GM21737 (cell line): ENCODE results near the gene OLFML2A.
A peak's percentile ranks its signal among the peaks of the same experiment; 100 is the strongest.
"Not testable (repeated sequence)": the region's sequence is repeated elsewhere in the genome, so short reads cannot be mapped to it uniquely, and the experiment has no call there.

Experiments
- ATAC-seq: cut with Tn5 transposase; IDR thresholded peaks from one replicate; pipeline ENCODE4 v1.9.1; 2021; ENCODE audit warnings: mild to moderate bottlenecking, moderate library complexity; ENCODE audit not compliant: unreplicated experiment

OLFML2A gene

DNA sequence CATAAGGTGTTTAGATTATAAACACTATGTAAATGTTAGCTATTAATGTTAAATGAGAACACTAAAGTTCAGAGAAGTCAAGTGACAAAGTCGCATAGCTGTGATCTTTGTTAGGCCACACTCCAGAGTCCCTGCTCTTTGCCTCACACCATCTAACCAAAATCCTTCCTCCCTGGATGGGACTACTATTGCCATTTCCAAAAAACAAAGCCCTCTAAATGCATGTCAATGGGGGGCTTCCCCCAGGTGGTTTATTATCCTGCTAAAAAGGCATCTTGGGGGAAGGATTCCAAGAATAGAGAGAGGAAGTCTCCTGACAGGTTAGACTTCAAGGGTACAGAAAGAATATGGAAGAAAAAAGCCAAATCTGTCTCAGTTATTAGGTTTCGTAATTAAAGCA is 16.2 kb upstream of the OLFML2A start:
- no peak for ATAC-seq

DNA sequence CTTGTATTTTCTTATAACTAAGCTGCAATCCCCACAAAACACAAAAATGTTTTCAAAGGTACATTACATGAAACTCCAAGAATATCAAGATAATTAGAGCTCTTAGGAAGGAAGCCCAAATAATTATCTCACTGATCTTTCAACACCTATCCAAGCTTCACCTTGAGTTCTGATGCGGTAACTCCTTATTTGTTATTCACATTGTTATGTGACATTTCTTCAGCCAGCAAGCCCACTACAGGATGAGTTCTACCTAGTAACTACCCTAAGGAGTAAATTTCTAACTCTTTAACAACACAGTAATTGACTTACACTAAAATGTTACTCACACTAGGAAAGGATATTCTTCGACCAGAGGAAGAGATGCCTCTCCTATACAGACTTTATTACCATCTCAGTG is 15.7 kb upstream of the OLFML2A start:
- ATAC-seq = no peak

DNA sequence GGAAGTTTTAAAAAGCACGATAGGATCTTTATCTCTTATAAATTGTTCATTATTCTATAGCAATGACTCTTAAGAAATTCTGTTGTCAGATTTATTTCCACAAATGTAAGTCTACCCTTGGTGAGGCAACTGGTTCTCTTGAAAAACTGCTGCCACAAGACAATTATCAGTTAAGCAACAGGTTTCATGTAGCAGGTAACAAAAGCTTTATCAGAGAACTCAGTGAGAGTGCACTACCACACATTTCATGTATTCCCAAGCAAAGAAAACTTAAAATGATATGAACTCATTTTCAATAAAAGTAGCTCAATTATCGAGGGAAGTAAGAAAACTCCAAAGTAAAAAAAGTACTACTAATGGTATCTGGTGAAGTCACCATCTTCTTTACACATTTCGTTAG is 15.2 kb upstream of the OLFML2A start:
- no peak for ATAC-seq

- ATAC-seq = no peak
Measured at GRCh38 chr9:124762633-124763032, 14.3 kb upstream of the OLFML2A start.

DNA sequence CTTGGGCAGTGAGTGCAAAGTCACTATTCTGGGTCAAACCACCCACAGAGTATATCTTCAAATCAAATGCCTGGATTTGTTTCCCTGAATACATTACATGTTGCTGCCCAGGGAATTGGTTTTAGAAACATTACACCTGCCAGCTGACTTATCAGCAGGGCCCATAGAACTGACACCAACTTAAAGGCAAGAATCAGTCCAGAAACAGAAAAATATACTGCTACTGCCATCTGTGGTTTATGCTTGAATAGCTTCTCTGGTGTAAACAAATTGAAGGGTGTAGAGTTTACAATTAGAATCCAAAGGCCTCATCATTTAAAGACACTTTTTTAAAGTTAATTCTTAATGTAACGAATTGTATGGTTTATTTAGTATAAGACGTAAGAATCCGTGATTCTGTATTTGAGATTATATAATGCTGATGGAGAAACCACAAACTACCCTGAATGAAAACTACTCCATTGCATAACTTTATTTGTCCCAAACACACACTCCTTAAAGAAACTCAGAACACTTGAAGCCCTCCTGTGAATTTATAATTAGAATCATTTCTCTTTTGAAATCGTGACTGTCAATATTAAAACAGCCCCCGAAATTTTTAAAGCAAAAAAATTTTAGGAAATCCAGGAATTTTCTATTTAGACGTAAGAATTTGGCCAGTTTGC is 12.0 kb upstream of the OLFML2A start:
- peak; percentile 53 for ATAC-seq

GRCh38 chr9:124765439-124765835 is 11.5 kb upstream of the OLFML2A start:
- ATAC-seq = no peak

DNA sequence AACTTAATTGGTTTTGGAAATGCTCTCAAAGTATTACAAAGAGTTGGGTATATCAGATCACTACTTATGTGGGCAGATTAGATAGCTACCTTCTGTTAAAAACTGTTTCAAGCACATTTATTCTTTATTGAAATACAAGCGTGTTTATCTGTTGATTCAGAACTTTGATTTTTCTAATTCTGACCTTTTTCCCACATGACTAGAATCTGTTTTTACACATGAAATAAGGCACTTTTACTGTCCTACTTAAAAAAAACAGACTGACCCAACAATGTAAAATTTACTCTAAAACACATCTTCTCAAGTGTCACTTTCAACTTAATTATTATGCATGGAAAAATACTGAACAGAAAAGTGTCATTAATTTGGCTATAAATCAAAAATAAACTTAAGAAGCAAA is 10.6 kb upstream of the OLFML2A start:
- no peak for ATAC-seq

- no peak for ATAC-seq
Measured at GRCh38 chr9:124766815-124767554, 9.9 kb upstream of the OLFML2A start.

DNA sequence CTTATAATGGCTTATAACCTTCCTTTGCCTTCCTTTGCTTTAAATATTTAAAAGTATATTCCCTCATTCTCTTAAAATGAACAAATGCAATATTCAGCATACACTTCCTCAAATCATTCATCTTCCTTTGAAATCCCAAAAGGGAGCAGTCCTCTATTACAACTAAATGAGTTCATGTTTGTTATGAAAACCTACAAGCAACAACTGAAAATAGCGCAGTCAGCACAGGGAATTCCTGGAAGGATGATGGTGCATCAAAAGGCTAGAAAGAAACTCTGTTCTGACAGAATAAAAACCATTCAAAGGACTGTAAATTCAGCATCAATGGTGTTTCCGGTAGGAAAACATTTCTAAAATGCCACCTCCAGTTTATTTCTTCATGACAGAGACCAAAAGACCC is 9.1 kb upstream of the OLFML2A start:
- ATAC-seq = no peak

DNA sequence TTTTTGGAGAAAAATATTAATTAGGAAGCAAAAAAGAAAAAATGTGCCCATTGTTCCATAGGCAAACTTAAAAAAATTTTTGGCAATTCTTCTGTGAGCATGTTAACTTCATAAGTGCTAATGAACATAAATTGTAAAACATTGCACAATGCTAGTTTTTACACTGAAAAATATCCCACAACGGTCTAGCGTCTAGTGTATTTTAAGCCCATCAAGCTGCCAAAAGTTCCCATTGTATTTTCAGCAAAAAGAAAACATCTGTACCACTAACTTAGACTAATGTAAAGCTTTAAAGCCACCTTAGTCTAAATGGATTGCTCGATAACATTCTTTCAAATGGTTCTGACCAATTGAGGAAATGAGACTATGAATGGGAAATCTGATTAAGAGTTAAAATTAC is 8.6 kb upstream of the OLFML2A start:
- ATAC-seq = no peak

DNA sequence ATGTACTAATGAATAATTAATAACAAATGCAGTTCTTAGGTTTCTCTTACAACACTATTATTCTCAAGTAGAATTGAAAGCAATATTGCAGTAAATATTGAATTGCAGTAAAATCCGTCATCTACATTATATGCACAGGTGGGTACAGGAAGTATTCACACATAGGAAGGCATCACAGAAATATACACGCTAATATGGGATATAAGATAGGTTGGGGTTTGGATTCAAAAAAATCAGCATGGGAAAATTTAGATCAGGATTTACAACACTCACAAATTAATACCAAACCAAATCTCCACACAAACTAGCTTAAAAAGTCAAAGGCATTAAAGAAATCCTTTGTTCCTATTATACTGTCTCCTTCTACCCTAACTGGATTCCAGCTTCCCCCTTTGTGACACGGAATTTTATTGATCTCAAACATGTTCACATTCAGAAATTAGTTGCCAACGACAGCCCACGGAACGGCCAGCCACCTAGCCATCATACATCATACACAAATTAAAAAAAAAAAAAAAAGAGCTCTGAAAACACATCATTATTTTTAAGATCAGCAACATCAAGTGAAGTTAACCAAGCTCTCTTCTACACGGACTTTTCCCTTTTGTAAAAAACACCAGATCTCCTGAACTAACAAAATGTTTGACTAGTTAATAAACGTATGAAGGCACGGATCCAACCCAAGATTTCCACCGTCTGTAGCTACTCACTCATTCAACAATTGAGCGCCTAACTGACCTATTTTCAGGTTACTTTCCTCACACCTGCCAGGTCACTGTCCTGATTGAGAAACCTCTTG is 8.0 kb upstream of the OLFML2A start:
- ATAC-seq = no peak

DNA sequence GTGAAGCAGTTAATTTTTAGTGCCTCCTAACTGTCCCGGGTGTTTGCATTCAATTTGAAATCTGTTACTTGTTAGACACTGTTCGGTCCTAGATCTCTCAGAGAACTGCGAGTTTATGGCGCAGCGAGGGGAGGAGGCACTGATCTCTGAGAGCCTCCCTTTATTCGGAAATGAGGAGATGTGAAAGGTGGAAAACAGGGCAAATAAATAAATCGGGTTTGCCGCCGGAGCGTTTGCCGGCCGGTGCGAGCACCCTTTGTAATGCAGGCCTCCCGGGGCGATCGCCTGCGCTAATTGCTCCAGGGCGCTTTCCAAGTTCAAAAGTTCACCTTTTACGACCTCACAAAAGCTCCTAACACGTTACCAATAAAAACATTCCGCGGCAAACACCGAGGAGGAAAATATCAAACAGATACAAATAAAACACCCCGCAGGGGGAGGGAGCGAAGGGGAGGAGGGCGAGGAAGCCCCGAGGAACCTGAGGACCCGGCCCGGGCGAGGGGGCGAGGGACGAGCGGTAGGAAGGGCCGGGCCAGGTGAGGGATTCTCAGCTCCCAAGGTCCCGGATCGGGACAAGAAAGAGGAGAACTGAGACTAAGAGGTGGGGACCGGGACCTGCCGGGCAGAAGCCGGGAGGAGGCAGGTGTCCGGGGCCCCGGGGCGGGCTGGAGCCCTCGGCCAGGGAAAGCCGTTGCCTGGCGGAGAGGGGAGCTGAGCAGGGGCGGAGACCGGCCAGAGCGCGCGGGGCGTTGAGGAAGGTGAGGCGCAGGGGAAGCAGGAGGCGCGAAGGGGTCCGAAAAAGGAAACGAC is 7.2 kb upstream of the OLFML2A start:
- ATAC-seq = no peak

DNA sequence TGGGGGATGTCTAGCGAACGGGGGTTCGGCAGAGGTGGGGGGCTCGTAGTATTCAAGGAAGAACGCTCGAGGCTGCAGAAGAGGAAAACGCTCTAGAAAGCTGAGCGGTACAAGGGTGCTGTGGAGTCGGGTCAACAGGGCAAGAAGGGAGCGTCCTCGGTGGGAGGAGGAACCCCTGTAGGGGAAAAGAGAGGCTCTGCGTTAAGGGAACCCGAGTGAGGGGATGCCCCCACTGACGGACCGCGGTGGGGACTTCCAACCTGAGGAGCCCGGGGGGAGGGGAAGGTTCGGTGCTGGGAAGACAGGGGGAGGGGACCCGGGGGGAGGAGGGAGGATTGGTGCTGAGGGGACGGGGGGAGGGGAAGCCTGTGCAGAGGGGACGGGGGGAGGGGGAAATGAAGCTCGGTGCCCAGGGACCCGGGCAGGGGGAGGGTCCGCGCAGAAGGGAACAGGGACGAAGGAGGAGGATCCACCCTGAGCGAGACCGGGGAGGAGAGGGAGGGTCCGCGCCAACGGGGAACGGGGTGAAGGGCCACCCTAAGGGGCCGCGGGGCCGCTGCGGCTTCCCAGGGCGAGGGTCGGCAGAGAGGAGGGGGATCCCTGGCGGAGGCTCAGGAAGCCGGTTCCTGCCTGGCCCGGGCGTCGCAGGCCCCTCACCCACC is 6.4 kb upstream of the OLFML2A start:
- no peak for ATAC-seq

GRCh38 chr9:124771021-124771866 is 5.7 kb upstream of the OLFML2A start, which contains the start of gene NR6A1:
Gene NR6A1 (minus strand): TSS chr9:124771311.
- ATAC-seq = peak; percentile 87

DNA sequence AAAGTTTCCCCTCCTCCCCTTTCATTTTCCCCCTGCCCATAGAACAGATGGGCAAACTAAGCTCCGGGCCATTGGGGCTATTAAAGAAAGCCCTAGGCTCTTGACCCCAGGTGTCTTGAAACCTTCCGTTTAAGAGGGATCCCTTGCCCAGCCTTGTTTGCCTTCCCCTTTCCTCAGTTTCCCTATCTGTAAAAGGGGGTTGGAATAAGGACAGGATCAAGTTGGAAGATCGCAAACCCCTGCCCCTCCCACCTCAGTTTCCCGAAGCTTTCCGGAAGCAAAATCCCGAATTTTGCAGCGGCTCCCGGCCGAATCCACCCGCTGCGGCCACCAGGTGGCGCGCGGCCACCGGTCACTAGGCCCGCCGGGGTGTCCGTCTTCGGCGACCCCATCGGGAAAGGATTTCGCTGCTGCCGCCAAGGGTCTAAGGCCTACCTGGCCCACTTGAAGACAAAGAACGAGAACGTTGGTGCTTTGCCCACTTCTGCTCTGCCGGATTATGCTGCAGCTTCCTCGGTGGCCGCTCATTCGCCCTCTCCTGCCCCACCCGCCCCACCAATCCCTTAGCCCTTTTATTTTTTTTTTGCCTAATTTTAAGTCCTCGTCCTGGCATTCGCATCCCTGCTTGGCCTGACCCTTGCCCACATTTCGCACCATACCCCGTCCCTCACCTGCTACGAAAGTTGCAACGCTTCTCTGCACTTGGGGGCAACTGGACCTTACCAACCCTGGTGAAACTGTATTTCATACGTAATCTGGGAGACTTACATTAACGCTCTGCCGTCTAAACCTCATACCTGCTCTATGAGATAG is 4.9 kb upstream of the OLFML2A start:
- ATAC-seq = no peak

DNA sequence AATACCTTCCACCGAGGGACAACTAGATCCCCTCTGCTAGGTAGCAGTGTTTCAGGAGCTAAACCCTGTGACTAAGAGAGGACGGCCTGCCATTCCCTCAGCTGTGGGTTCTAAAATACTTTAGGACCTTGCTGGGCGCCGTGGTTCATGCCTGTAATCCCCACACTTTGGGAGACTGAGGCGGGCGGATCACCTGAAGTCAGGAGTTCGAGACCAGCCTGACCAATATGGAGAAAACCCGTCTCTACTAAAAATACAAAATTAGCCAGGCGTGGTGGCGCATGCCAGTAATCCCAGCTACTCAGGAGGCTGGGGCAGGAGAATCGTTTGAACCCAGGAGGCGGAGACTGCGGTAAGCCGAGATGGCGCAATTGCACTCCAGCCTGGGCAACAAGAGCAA is 4.1 kb upstream of the OLFML2A start:
- ATAC-seq = not testable (repeated sequence)

DNA sequence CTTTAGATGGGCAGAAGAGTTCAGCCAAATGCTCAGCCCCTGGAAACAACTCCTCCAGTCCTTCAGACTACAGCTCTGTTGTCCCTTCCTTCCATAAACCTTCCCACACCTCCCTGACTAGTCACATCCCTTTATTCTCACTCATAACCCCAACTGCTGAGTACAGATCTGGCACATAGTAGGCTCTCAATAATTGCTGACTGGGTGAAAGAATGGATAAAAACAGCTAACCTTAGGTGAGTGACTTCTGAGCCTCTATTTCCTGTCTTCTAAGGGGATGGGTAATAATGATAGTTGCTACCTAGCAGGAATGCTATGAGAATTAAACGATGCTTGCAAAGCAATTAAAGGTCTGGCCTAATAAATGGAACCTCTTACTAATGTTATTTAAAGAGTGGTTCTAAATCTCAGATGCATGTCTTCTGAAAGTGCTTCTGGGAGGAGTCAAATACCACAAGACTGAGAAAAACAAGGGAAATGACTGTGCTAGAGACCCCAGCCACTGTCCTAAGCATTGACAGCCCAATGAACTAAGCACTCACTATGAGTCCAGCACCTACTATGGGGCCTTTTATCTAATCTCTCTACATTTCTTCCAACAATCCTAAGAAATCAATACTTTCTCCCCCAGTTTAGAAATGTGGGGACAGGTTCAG is 3.3 kb upstream of the OLFML2A start:
- no peak for ATAC-seq
